Right cardiac atrium (tissue), 5 donors: Measurements from ENCODE around the gene MAB21L1. TPM values are rescaled to one million over a fixed set of nuclear protein-coding genes. Genes with fewer than 3 reads are reported as not detected.

Experiments used
- ATAC-seq, 2 donors: fragments of 200-7000 bp; cut with Tn5 transposase; one replicate each; pipeline versions ENCODE4 v1.8.0 to v1.9.1; 2020; ENCODE audit warnings: moderate library complexity in 2 of 2, mild to moderate bottlenecking in 1 of 2
- DNase-seq, 3 donors: peaks; one replicate each; pipeline ENCODE4 v3.0.0-alpha.2; 2020
- H3K27ac ChIP-seq: one replicate; pipeline ENCODE4 v1.5.1; 2013; ENCODE audit warnings: mild to moderate bottlenecking, low read length, control low read depth, moderate library complexity
- H3K27me3 ChIP-seq: one replicate; pipeline ENCODE4 v1.6.1; 2013; ENCODE audit not compliant: control insufficient read depth, insufficient read depth
- H3K4me1 ChIP-seq: one replicate; pipeline ENCODE4 v1.6.1; 2013; ENCODE audit warnings: low read length; ENCODE audit not compliant: control insufficient read depth, insufficient read depth
- H3K4me3 ChIP-seq: one replicate; pipeline ENCODE4 v1.5.1; 2013; ENCODE audit warnings: low read length, control low read depth
- H3K9me3 ChIP-seq: one replicate; pipeline ENCODE4 v1.6.1; 2013; ENCODE audit warnings: low read length; ENCODE audit not compliant: control insufficient read depth
- WGBS: extraction: QIAGEN DNeasy Blood & Tissue Kit; methylation state at CpG from one replicate; pipeline ENCODE4 v1.1.7; 2013; 5-methylcytosine and 5-hydroxymethylcytosine counted together
- intact Hi-C, 4 donors: fragments of 100-400 bp; cut with DNase I; formaldehyde crosslinking; loops; one replicate each; pipeline versions ENCODE4 v1.11.0 to v1.14.0; 2022 to 2023
- polyA plus RNA-seq: library from polyadenylated mRNA; stranded (reverse); fragments of 200-250 nt; gene quantifications from one replicate; pipeline ENCODE4 v1.2.3, GENCODE V29; 2013
- total RNA-seq, 4 donors: library from RNA; stranded (reverse); fragmentation: NEBNext Ultra II Directional; extraction: Animal tissue kit (Norgen Biotek cat#: 25700); gene quantifications; one replicate each; pipeline ENCODE4 v1.2.1, GENCODE V29; 2021
- donor health status: healthy with polysubstance abuse.
- donor health status: DM: no; HTN: yes; CAD: no.
- donor health status: DM: no; HTN: no; CAD: no.
- donor health status: DM: no; HTN: yes; CAD: no; lungs with severe emphysema.
- donor health status: DM: yes; HTN: yes; CAD: no.

MAB21L1 gene
- total and polyA plus RNA-seq, 5 donors = 0.40 to 0.59 (median 0.57) TPM

DNA sequence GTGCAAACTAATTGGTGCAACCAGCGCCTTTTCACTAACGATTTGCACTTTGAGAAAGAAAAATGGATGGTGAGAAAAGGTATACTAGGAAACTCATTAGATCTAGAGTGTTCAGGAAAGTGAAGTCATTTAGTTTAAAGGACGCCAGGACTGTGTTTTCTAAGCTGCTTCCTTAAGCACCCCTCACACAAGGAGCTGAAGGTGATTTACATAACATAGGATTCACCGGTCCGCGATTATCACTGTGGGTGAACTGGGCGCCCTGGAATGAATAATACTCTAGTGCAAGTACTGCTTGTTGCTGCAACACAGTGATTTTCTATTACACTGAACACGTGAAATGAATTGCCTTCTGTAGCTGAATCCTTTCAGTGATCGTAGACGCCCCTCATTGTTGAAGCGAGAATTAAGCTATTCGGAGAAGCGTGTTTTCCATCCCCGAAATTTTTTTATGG is 2.6 kb upstream of the MAB21L1 start:
- Histone ChIP-seq H3K4me3 (no peak overlapping the region), H3K9me3 (no peaks in the 10 kb centered on the region), H3K27me3 (no peaks in the 10 kb centered on the region), H3K27ac (no peak overlapping the region), H3K4me1 (no peaks in the 10 kb centered on the region)
- DNase-seq (no peak), ATAC-seq (no peak)
- WGBS = 80% methylated on average over 14 of the region's 14 CpGs
- intact Hi-C loops = no loop called here

DNA sequence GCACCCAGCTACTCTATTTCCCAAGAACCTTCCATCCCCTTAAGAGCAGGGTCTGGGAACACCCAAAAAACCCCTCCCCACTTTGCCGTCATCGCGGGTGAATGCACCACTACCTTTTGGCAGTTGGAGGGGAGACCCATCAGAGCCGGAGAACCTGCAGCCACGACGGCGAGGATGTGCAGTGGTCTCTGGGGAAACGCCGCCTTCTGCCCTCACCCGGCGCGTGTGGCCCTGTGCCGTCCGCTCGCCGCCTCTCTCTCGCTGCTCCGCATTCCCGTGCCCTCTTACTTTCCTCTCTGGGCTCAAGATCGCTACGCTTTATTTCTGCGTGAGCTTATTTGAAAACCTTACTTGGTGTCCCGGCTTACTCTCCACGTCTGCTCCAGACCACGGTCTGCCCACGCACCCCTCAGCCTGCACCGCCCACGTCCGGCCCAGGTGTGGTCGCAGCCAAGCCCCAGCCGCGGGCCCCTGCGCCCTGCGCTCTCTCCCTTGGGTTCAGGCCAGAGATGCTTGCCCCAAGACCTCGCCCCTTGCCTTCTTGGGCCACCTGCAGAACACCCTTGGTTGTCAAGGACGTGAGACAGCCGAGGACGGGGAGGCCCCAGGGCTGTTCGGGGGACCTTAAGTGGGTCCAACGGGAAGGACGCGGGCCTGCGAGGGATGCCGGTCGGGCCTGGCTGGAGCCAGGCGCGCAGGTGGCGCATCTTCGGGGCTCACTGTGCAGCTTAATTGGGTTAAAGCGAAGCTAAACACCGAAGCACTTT is 2.0 kb upstream of the MAB21L1 start:
- no peak overlapping the region for H3K27ac ChIP-seq
- ATAC-seq (peak; percentile 14 to 19), DNase-seq (peak in 2 of 3 donors; percentile 17 to 38)
- H3K9me3 ChIP-seq = no peaks in the 10 kb centered on the region
- H3K4me3 ChIP-seq = no peak overlapping the region
- WGBS = 56% methylated on average over 51 of the region's 51 CpGs
- intact Hi-C loops = no loop called here
- no peaks in the 10 kb centered on the region for H3K27me3 ChIP-seq
- no peaks in the 10 kb centered on the region for H3K4me1 ChIP-seq

DNA sequence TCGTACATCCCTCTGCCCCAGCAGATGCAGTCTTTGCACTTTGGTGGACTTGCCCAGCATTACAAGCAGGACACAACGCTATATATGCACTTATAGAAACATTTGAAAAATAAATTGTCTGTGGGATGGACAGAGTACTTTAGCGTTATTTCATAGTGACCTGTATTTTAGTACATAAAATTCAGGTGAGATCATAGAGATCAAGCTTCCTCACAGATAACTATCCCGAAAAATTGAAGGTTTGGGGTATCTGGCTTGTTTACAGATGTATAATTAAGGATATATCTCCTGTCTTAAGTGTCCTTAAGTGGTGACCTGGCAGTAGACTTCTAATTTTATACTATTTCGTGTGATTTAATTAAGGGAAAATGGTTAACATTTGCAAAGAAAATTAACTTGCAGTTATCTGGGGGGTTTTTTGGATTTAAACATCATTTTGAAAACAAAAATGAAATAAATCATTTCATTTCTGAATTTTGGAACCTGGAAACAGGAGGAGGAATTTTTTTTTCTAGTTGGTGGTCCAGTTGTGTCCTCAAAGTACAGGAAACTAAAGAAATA is 977 bp upstream of the MAB21L1 start:
- ATAC-seq = no peak
- DNase-seq = no peak
- 78% methylated on average over 5 of the region's 5 CpGs for WGBS
- Histone ChIP-seq H3K9me3 (no peaks in the 10 kb centered on the region), H3K4me1 (no peaks in the 10 kb centered on the region), H3K27ac (no peak overlapping the region), H3K27me3 (no peaks in the 10 kb centered on the region), H3K4me3 (no peak overlapping the region)
- intact Hi-C loops = no loop called here

- intact Hi-C loops = no loop called here
- WGBS = 31% methylated on average over 47 of the region's 47 CpGs
Observed at GRCh38 chr13:35475212-35475959, 1.1 kb downstream of the MAB21L1 start.

DNA sequence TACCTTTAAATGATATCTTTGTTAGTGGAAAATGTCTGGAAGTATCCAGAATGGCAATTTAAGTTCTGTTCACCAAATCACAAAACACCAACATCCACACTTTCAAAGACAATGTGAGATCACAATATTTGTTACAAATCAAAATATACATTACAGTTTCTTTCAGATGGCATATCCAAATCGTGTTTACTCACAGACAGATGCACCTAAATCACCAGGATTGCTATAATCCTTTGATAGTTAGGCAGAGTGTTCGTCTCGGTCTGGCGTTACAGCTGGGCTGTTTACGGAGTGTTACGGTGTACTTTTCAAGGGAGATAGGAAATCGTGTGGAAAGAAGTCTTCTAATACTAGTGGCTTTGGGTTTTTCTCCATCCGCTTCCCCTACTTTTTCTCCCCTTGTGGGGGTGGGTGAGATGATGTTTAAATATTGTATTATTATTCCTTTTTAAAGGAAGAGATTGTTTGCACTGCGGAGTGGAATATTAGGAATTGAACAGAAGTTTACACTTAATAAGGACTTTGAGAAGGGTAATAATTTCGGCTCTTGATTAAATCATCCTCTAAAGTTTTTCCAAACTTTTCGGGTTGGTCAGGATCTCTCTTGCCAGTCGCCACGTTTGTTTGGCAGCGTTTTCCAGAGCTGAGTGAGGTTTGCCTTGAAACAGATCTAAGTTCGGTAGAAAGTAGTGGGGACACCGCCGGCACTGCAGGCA is 1.8 kb downstream of the MAB21L1 start:
- ATAC-seq = no peak
- Histone ChIP-seq H3K27me3 (no peaks in the 10 kb centered on the region), H3K4me3 (peak overlapping the region; percentile 48), H3K9me3 (no peaks in the 10 kb centered on the region), H3K4me1 (no peaks in the 10 kb centered on the region), H3K27ac (no peak overlapping the region)
- WGBS = 51% methylated on average over 17 of the region's 17 CpGs
- peak in 1 of 3 donors; percentile 14 for DNase-seq
- intact Hi-C loops = no loop called here

More at GRCh38 chr13:35475212-35475959, 1.1 kb downstream of the MAB21L1 start:
- Histone ChIP-seq H3K27me3 (no peaks in the 10 kb centered on the region), H3K9me3 (no peaks in the 10 kb centered on the region), H3K4me3 (peak overlapping the region; percentile 48), H3K4me1 (no peaks in the 10 kb centered on the region), H3K27ac (no peak overlapping the region)
- ATAC-seq (peak; percentile 45 to 58), DNase-seq (peak; percentile 42 to 84 (median 74))

- Histone ChIP-seq H3K4me1 (no peaks in the 10 kb centered on the region), H3K4me3 (no peak overlapping the region), H3K27ac (no peak overlapping the region), H3K27me3 (no peaks in the 10 kb centered on the region), H3K9me3 (no peaks in the 10 kb centered on the region)
- intact Hi-C loops = no loop called here
- ATAC-seq (no peak), DNase-seq (no peak)
- WGBS = 87% methylated on average over 2 of the region's 2 CpGs
Observed at GRCh38 chr13:35473802-35474201, 2.7 kb downstream of the MAB21L1 start.

GRCh38 chr13:35473206-35473775 is 3.2 kb downstream of the MAB21L1 start:
- Histone ChIP-seq H3K27ac (no peak overlapping the region), H3K4me3 (no peak overlapping the region), H3K4me1 (no peaks in the 10 kb centered on the region), H3K9me3 (no peaks in the 10 kb centered on the region), H3K27me3 (no peaks in the 10 kb centered on the region)
- ATAC-seq = no peak
- intact Hi-C loops = no loop called here
- DNase-seq = no peak

- Histone ChIP-seq H3K9me3 (no peaks in the 10 kb centered on the region), H3K4me3 (no peak overlapping the region), H3K27ac (no peak overlapping the region), H3K27me3 (no peaks in the 10 kb centered on the region), H3K4me1 (no peaks in the 10 kb centered on the region)
- 83% methylated on average over 7 of the region's 7 CpGs for WGBS
- intact Hi-C loops = no loop called here
- DNase-seq (no peak), ATAC-seq (no peak)
Observed at GRCh38 chr13:35472323-35472881, 4.1 kb downstream of the MAB21L1 start.

DNA sequence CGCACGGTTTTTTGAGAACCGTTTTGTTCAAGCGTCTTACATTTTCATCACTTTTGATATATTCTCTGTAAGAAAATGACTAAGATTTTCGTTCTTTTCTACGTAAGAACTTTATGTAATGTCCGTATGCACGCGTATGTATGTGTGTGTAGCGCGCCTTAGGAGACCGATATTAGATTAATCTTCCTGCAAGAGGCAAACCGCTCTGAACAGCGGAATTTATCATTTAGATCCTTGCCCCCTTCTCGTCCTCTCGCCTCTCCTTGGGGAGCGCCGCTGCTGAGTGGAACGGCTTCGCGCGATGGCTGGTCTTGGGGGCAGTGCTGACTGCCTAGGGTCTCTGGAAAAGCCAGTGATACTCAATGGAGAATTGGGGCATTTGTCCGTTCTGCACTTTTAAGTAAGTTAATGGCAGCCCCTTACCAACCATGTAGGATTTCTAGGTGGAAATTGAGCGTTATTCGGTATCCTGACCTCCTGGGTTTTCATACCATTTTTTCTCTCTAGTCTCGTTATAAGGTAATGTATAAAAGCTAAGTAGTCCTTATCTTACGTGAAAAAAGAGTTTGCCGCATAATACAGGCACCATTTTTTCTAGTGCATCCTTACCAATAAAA is 4.7 kb downstream of the MAB21L1 start:
- WGBS = 75% methylated on average over 28 of the region's 28 CpGs
- no peak for ATAC-seq
- Histone ChIP-seq H3K9me3 (no peaks in the 10 kb centered on the region), H3K27me3 (no peaks in the 10 kb centered on the region), H3K27ac (no peak overlapping the region), H3K4me1 (no peaks in the 10 kb centered on the region), H3K4me3 (peak overlapping the region; percentile 61)
- DNase-seq = peak in 2 of 3 donors; percentile 42 to 43
- intact Hi-C loops = no loop called here
